Prostate gland (tissue), 2 donors: ENCODE data around the gene GMDS. TPM values are rescaled to one million over a fixed set of nuclear protein-coding genes. Genes with fewer than 3 reads are reported as not detected.
A peak's percentile ranks its signal among the peaks of the same experiment; 100 is the strongest.

Source experiments
- DNase-seq: peaks from one replicate; pipeline ENCODE4 v3.0.0-alpha.2; 2019; ENCODE audit warnings: low spot score
- H3K27ac ChIP-seq, 2 donors: fragments of 200-600 bp; sonication (generic); 2 replicates each; pipeline ENCODE4 v1.5.1; 2017 to 2019
- H3K27me3 ChIP-seq: fragments of 200-600 bp; sonication (generic); replicated peaks from 2 replicates; pipeline ENCODE4 v1.5.1; 2019; ENCODE audit not compliant: insufficient read depth
- H3K36me3 ChIP-seq, 2 donors: fragments of 200-600 bp; sonication (generic); 1 replicate in 1 of 2; 2 replicates in 1 of 2; pipeline versions ENCODE4 v1.5.1 to v1.8.1; 2017 to 2019
- H3K4me1 ChIP-seq: fragments of 200-600 bp; sonication (generic); replicated peaks from 2 replicates; pipeline ENCODE4 v1.5.1; 2019
- H3K4me3 ChIP-seq, 2 donors: fragments of 200-600 bp; sonication (generic); 2 replicates each; pipeline ENCODE4 v1.5.1; 2017 to 2019
- H3K9me3 ChIP-seq: fragments of 200-600 bp; sonication (generic); 2 replicates; pipeline ENCODE4 v1.5.1; 2017
- CTCF ChIP-seq, 4 experiments: fragments of 200-600 bp in 2 of 4; fragments of 450-650 bp in 2 of 4; sonication (generic) in 2 of 4; IDR thresholded peaks; 1 replicate in 3 of 4; 2 replicates in 1 of 4; pipeline ENCODE4 v1.5.1; 2016 to 2019; ENCODE audit warnings: antibody characterized with exemption in 4 of 4, mild to moderate bottlenecking in 2 of 4, moderate library complexity in 2 of 4
- POLR2A ChIP-seq: fragments of 450-650 bp; IDR thresholded peaks from one replicate; pipeline ENCODE4 v1.6.1; 2016; ENCODE audit warnings: antibody characterized with exemption, mild to moderate bottlenecking
- POLR2AphosphoS5 ChIP-seq: sonication (generic); formaldehyde crosslinking; IDR thresholded peaks from one replicate; pipeline ENCODE4 v1.6.1; 2017; ENCODE audit warnings: antibody characterized with exemption
- WGBS: methylation state at CpG from one replicate; pipeline ENCODE4 v1.1.5; 2018; 5-methylcytosine and 5-hydroxymethylcytosine counted together
- intact Hi-C: fragments of 100-400 bp; cut with DNase I; formaldehyde crosslinking; loops from one replicate; pipeline ENCODE4 v1.14.2; 2022
- total RNA-seq, 2 donors: library from RNA; depleted of rRNA; stranded (reverse); fragments of >200 nt; gene quantifications; one replicate each; pipeline ENCODE4 v1.1.0, GENCODE V29; 2016

GMDS gene
- total RNA-seq, 2 donors from 2014 or later, result 24.9 to 29.9 TPM

GRCh38 chr6:1624058-1624850, 621.2 kb downstream of the GMDS start:
- DNase-seq, result no peak
- Histone ChIP-seq H3K27me3 (peaks cover 3% of the 10 kb centered on the region), H3K9me3 (no peaks in the 10 kb centered on the region), H3K36me3 (no peaks in the 10 kb centered on the region), H3K4me1 (no peaks in the 10 kb centered on the region), H3K27ac (peak overlapping the region; percentile 62 to 75), H3K4me3 (peak overlapping the region; percentile 32 to 44)
- 30% methylated on average over 65 of the region's 66 CpGs for WGBS
- intact Hi-C loops, result no loop called here
- TF ChIP-seq POLR2AphosphoS5 (no peak), POLR2A (no peak), CTCF (IDR thresholded peaks at IDR 0.05) (no peak)

GRCh38 chr6:1623769-1624057, 621.7 kb downstream of the GMDS start:
- H3K9me3 ChIP-seq, result no peaks in the 10 kb centered on the region
- peak overlapping the region; percentile 62 to 75 for H3K27ac ChIP-seq
- 89% methylated on average over 12 of the region's 12 CpGs for WGBS
- H3K4me3 ChIP-seq, result peak overlapping the region in 1 of 2 donors; percentile 44
- no peaks in the 10 kb centered on the region for H3K4me1 ChIP-seq
- DNase-seq, result no peak
- intact Hi-C loops, result no loop called here
- TF ChIP-seq POLR2A (no peak), POLR2AphosphoS5 (no peak), CTCF (IDR thresholded peaks at IDR 0.05) (no peak)
- H3K27me3 ChIP-seq, result peaks cover 3% of the 10 kb centered on the region
- no peaks in the 10 kb centered on the region for H3K36me3 ChIP-seq

GRCh38 chr6:1622851-1623768, 622.3 kb downstream of the GMDS start:
- H3K27me3 ChIP-seq, result peaks cover 3% of the 10 kb centered on the region
- H3K9me3 ChIP-seq, result no peaks in the 10 kb centered on the region
- intact Hi-C loops, result no loop called here
- WGBS, result 85% methylated on average over 8 of the region's 8 CpGs
- no peaks in the 10 kb centered on the region for H3K36me3 ChIP-seq
- peak overlapping the region; percentile 62 to 75 for H3K27ac ChIP-seq
- H3K4me1 ChIP-seq, result no peaks in the 10 kb centered on the region
- no peak overlapping the region for H3K4me3 ChIP-seq
- DNase-seq, result no peak
- TF ChIP-seq CTCF (IDR thresholded peaks at IDR 0.05) (no peak), POLR2A (no peak), POLR2AphosphoS5 (no peak)

- no peaks in the 10 kb centered on the region for H3K9me3 ChIP-seq
- intact Hi-C loops, result no loop called here
- no peak for DNase-seq
- 80% methylated on average over 15 of the region's 15 CpGs for WGBS
- TF ChIP-seq CTCF (IDR thresholded peaks at IDR 0.05), result no peak
- no peak for TF ChIP-seq POLR2AphosphoS5
- no peak for TF ChIP-seq POLR2A
- peaks cover 3% of the 10 kb centered on the region for H3K27me3 ChIP-seq
- H3K36me3 ChIP-seq, result no peaks in the 10 kb centered on the region
- H3K4me1 ChIP-seq, result no peaks in the 10 kb centered on the region
- H3K4me3 ChIP-seq, result no peak overlapping the region
- peak overlapping the region; percentile 20 to 27 for H3K27ac ChIP-seq
Observed at GRCh38 chr6:1622220-1622850, 623.1 kb downstream of the GMDS start.
